Adrenal gland (tissue), 5 donors: ENCODE data around the gene VPS8.

Experiments used
- CTCF ChIP-seq, 6 experiments: fragments of 450-650 bp in 4 of 6; fragments of 200-600 bp in 2 of 6; sonication (generic) in 1 of 6; IDR thresholded peaks; 1 replicate in 5 of 6; 2 replicates in 1 of 6; pipeline versions ENCODE4 v1.5.1 to v1.8.0; 2016 to 2021; ENCODE audit warnings: antibody characterized with exemption in 6 of 6, mild to moderate bottlenecking in 2 of 6, moderate library complexity in 1 of 6
- POLR2A ChIP-seq, 2 donors: fragments of 450-650 bp; IDR thresholded peaks; one replicate each; pipeline ENCODE4 v1.6.1; 2017; ENCODE audit warnings: antibody characterized with exemption in 2 of 2, mild to moderate bottlenecking in 2 of 2, moderate library complexity in 1 of 2
- donor health status: DM: no; HTN: no; CAD: no.

GRCh38 chr3:184807549-184807948 lies 4.4 kb upstream of the VPS8 start:
- no peak for TF ChIP-seq POLR2A (IDR thresholded peaks at IDR 0.05)
- no peak for TF ChIP-seq CTCF (IDR thresholded peaks at IDR 0.05)
